ENCODE data around the gene AQP3. TPM values are rescaled to one million over a fixed set of nuclear protein-coding genes. Genes with fewer than 3 reads are reported as not detected.
"Not testable (repeated sequence)": the region's sequence is repeated elsewhere in the genome, so short reads cannot be mapped to it uniquely, and the experiment has no call there.

Gene AQP3
- total RNA-seq, 2 donors from 2014 or later: 2.2 to 2.7 TPM

DNA sequence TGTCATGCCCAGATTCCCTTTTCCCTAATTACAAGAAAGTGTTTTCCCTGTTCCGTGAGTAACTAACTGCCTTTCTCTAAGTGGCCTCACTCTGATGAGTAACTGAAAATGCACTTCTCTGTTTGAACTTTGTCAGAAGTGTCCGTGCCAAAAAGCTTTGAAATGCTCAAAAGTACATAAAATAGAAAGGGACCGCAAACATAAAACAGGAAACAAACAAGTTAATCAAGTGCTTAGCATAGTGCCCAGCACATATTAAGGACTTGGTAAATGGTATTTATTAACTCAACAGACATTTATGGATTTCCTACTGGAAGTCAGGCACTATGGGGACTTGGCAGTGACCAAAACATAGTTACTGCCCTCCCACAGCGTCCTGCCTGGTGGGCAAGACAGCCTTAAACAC, 22.3 kb downstream of the AQP3 start:
- peaks cover 5% of the 10 kb centered on the region for H3K9me3 Mint-ChIP-seq
- Histone ChIP-seq H3K4me1 (ENCODE audit: control insufficient read depth, insufficient read depth, low read length) (no peaks in the 10 kb centered on the region), H3K9ac (ENCODE audit: extremely low read depth, low read length, poor library complexity, severe bottlenecking) (no peak overlapping the region), H3K27me3 (ENCODE audit: control insufficient read depth, insufficient read depth, low read length, poor library complexity, severe bottlenecking) (no peaks in the 10 kb centered on the region), H3K36me3 (ENCODE audit: control insufficient read depth, insufficient read depth, low read length) (no peaks in the 10 kb centered on the region), H3K4me3 (ENCODE audit: low read length) (no peak overlapping the region), H3K27ac (ENCODE audit: low read depth, low read length) (no peak overlapping the region), H3K9me3 (ENCODE audit: control insufficient read depth, low read length) (no peaks in the 10 kb centered on the region)
- H3K4me3 Mint-ChIP-seq: no peak overlapping the region
- H3K27me3 Mint-ChIP-seq (ENCODE audit: insufficient read depth): no peaks in the 10 kb centered on the region
- TF ChIP-seq, protein P1, sequence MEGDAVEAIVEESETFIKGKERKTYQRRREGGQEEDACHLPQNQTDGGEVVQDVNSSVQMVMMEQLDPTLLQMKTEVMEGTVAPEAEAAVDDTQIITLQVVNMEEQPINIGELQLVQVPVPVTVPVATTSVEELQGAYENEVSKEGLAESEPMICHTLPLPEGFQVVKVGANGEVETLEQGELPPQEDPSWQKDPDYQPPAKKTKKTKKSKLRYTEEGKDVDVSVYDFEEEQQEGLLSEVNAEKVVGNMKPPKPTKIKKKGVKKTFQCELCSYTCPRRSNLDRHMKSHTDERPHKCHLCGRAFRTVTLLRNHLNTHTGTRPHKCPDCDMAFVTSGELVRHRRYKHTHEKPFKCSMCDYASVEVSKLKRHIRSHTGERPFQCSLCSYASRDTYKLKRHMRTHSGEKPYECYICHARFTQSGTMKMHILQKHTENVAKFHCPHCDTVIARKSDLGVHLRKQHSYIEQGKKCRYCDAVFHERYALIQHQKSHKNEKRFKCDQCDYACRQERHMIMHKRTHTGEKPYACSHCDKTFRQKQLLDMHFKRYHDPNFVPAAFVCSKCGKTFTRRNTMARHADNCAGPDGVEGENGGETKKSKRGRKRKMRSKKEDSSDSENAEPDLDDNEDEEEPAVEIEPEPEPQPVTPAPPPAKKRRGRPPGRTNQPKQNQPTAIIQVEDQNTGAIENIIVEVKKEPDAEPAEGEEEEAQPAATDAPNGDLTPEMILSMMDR (conservative IDR thresholded peaks at IDR 0.05): no peak
- DNase-seq: no peak
- H3K27ac Mint-ChIP-seq: no peak overlapping the region
- WGBS, 2 experiments (ENCODE audit: insufficient coverage in 1 of 2, insufficient read length in 1 of 2): 69 to 84% methylated on average over 2 to 4 of the region's 4 CpGs
- no peaks in the 10 kb centered on the region for H3K36me3 Mint-ChIP-seq (ENCODE audit: low read depth)
- H3K4me1 Mint-ChIP-seq: peaks cover 7% of the 10 kb centered on the region

DNA sequence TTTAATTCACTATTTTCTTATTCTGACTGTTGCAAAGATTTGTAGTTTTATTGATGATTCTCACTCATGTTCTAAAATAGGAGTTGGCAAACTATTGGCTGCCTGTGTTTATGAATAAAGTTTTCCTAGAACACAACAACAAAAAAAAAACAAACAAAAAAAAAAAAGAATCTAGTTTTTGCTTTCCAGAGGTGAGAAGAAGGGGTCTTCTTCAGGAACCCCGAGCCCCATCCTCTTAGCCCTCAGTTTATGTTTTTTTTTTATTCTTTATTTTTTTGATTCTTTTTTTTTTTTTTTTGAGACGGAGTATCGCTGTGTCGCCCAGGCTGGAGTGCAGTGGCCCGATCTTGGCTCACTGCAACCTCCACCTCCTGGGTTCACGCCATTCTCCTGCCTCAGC, 22.9 kb downstream of the AQP3 start:
- not testable (repeated sequence) for H3K36me3 Mint-ChIP-seq (ENCODE audit: low read depth); H3K27me3 ChIP-seq (ENCODE audit: control insufficient read depth, insufficient read depth, low read length, poor library complexity, severe bottlenecking); H3K4me1 Mint-ChIP-seq; H3K9me3 ChIP-seq (ENCODE audit: control insufficient read depth, low read length); H3K27ac ChIP-seq (ENCODE audit: low read depth, low read length); H3K4me3 ChIP-seq (ENCODE audit: low read length); H3K36me3 ChIP-seq (ENCODE audit: control insufficient read depth, insufficient read depth, low read length); H3K27me3 Mint-ChIP-seq (ENCODE audit: insufficient read depth); H3K4me1 ChIP-seq (ENCODE audit: control insufficient read depth, insufficient read depth, low read length); H3K4me3 Mint-ChIP-seq; H3K27ac Mint-ChIP-seq; H3K9me3 Mint-ChIP-seq; H3K9ac ChIP-seq (ENCODE audit: extremely low read depth, low read length, poor library complexity, severe bottlenecking); DNase-seq
- WGBS, 2 experiments (ENCODE audit: insufficient coverage in 1 of 2, insufficient read length in 1 of 2): 95% methylated on average over 4 of the region's 6 CpGs; no CpG with 5 or more reads in 1 of the 2 experiments

DNA sequence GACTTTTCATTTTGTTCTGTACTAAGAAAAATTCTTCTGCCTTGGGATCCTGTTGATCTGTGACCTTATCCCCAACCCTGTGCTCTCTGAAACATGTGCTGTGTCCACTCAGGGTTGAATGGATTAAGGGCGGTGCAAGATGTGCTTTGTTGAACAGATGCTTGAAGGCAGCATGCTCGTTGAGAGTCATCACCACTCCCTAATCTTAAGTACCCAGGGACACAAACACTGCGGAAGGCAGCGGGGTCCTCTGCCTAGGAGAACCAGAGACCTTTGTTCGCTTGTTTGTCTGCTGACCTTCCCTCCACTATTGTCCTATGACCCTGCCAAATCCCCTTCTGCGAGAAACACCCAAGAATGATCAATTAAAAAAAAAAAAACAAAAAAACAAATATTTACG, 23.4 kb downstream of the AQP3 start:
- H3K36me3 ChIP-seq (ENCODE audit: control insufficient read depth, insufficient read depth, low read length); H3K27me3 Mint-ChIP-seq (ENCODE audit: insufficient read depth); H3K4me1 ChIP-seq (ENCODE audit: control insufficient read depth, insufficient read depth, low read length); H3K27ac ChIP-seq (ENCODE audit: low read depth, low read length); H3K9me3 Mint-ChIP-seq; H3K4me3 Mint-ChIP-seq; H3K36me3 Mint-ChIP-seq (ENCODE audit: low read depth); DNase-seq; H3K9me3 ChIP-seq (ENCODE audit: control insufficient read depth, low read length); H3K27me3 ChIP-seq (ENCODE audit: control insufficient read depth, insufficient read depth, low read length, poor library complexity, severe bottlenecking); H3K4me3 ChIP-seq (ENCODE audit: low read length); H3K4me1 Mint-ChIP-seq; H3K9ac ChIP-seq (ENCODE audit: extremely low read depth, low read length, poor library complexity, severe bottlenecking); H3K27ac Mint-ChIP-seq: not testable (repeated sequence)
- WGBS, 2 experiments (ENCODE audit: insufficient coverage in 1 of 2, insufficient read length in 1 of 2): 100% methylated on average over 1 of the region's 7 CpGs; no CpG with 5 or more reads in 1 of the 2 experiments

GRCh38 chr9:33419708-33420303, 27.6 kb downstream of the AQP3 start:
- Mint-ChIP-seq H3K27me3 (ENCODE audit: insufficient read depth) (no peaks in the 10 kb centered on the region), H3K9me3 (peaks cover 5% of the 10 kb centered on the region), H3K4me3 (no peak overlapping the region), H3K4me1 (peaks cover 27% of the 10 kb centered on the region), H3K36me3 (ENCODE audit: low read depth) (no peaks in the 10 kb centered on the region), H3K27ac (no peak overlapping the region)
- H3K27ac ChIP-seq (ENCODE audit: low read depth, low read length): no peak overlapping the region
- DNase-seq: no peak
- 81 to 85% methylated on average over 9 to 10 of the region's 10 CpGs for WGBS, 2 experiments (ENCODE audit: insufficient coverage in 1 of 2, insufficient read length in 1 of 2)
- no peaks in the 10 kb centered on the region for H3K36me3 ChIP-seq (ENCODE audit: control insufficient read depth, insufficient read depth, low read length)
- TF ChIP-seq, protein P1 (conservative IDR thresholded peaks at IDR 0.05): no peak
- no peak overlapping the region for H3K9ac ChIP-seq (ENCODE audit: extremely low read depth, low read length, poor library complexity, severe bottlenecking)
- H3K27me3 ChIP-seq (ENCODE audit: control insufficient read depth, insufficient read depth, low read length, poor library complexity, severe bottlenecking): no peaks in the 10 kb centered on the region
- no peaks in the 10 kb centered on the region for H3K9me3 ChIP-seq (ENCODE audit: control insufficient read depth, low read length)
- peaks cover 8% of the 10 kb centered on the region for H3K4me1 ChIP-seq (ENCODE audit: control insufficient read depth, insufficient read depth, low read length)
- no peak overlapping the region for H3K4me3 ChIP-seq (ENCODE audit: low read length)

All from endodermal cell (in vitro differentiated cells).